GM23248 (cell line): ENCODE measurements around the gene MYO16.

Experiments used
- EZH2 ChIP-seq: fragments of 200-600 bp; sonication (generic); IDR thresholded peaks from 2 replicates; pipeline ENCODE4 v1.6.1; 2018; ENCODE audit warnings: antibody characterized with exemption, mild to moderate bottlenecking; ENCODE audit not compliant: insufficient read depth, poor library complexity, severe bottlenecking
- EZH2phosphoT487 ChIP-seq: fragments of 200-600 bp; sonication (generic); IDR thresholded peaks from 2 replicates; pipeline ENCODE4 v1.6.1; 2018; ENCODE audit warnings: antibody characterized with exemption, moderate library complexity, mild to moderate bottlenecking, low read depth; ENCODE audit not compliant: insufficient read depth

DNA sequence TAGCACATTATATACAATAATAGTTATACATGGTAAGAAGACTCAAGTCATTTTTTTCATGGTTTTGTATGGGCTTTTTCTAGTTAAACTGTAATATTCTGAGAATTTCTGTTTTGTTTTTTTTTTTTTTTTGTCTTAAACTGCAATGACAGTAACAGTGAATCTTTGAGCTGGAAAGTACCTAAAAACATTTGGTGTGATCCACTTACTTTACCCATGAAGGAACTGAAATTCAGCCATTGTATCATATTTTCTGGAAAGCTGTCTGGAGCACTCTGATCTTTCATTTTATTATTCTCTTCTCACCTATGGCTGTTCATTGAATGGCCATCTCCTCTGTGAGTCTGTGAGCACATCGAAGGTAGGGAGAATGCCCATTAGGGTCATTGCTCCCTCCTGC, 37.8 kb downstream of the MYO16 start:
- TF ChIP-seq EZH2: no peak
- no peak for TF ChIP-seq EZH2phosphoT487
